Measurements from ENCODE around the gene SWT1.

GRCh38 chr1:185155600-185156287, 1.2 kb upstream of the SWT1 start:
- TF ChIP-seq ZNF138 (CRISPR knock-in tag; IDR thresholded peaks at IDR 0.05; ENCODE audit: low read depth) (no peak), POLR2A (IDR thresholded peaks at IDR 0.05; ENCODE audit: insufficient read depth in 1 of 2, low read depth in 2 of 2, low read length in 2 of 2) (no peak)
- TF ChIP-seq, protein P1, sequence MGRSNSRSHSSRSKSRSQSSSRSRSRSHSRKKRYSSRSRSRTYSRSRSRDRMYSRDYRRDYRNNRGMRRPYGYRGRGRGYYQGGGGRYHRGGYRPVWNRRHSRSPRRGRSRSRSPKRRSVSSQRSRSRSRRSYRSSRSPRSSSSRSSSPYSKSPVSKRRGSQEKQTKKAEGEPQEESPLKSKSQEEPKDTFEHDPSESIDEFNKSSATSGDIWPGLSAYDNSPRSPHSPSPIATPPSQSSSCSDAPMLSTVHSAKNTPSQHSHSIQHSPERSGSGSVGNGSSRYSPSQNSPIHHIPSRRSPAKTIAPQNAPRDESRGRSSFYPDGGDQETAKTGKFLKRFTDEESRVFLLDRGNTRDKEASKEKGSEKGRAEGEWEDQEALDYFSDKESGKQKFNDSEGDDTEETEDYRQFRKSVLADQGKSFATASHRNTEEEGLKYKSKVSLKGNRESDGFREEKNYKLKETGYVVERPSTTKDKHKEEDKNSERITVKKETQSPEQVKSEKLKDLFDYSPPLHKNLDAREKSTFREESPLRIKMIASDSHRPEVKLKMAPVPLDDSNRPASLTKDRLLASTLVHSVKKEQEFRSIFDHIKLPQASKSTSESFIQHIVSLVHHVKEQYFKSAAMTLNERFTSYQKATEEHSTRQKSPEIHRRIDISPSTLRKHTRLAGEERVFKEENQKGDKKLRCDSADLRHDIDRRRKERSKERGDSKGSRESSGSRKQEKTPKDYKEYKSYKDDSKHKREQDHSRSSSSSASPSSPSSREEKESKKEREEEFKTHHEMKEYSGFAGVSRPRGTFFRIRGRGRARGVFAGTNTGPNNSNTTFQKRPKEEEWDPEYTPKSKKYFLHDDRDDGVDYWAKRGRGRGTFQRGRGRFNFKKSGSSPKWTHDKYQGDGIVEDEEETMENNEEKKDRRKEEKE (IDR thresholded peaks at IDR 0.05), result no peak

Measured in HepG2 (cell line).